ES-I3 (cell line): ENCODE results near the gene ZNF232.
"Not testable (repeated sequence)": the region's sequence is repeated elsewhere in the genome, so short reads cannot be mapped to it uniquely, and the experiment has no call there.

ENCODE experiments used
- H3K36me3 ChIP-seq: 2 replicates; pipeline ENCODE4 v1.6.1; 2013; ENCODE audit warnings: mild to moderate bottlenecking, low read length, control low read depth, moderate library complexity; ENCODE audit not compliant: insufficient read depth
- H3K4me1 ChIP-seq: 2 replicates; pipeline ENCODE4 v1.6.1; 2013; ENCODE audit warnings: mild to moderate bottlenecking, control low read depth, low read length; ENCODE audit not compliant: insufficient read depth
- H3K9ac ChIP-seq: 2 replicates; pipeline ENCODE4 v1.6.1; 2013; ENCODE audit warnings: low read depth, mild to moderate bottlenecking, low read length, moderate library complexity
- H3K9me3 ChIP-seq: 2 replicates; pipeline ENCODE4 v1.6.1; 2013; ENCODE audit warnings: mild to moderate bottlenecking, low read length, moderate library complexity; ENCODE audit not compliant: control insufficient read depth, insufficient read depth

The ZNF232 gene

DNA sequence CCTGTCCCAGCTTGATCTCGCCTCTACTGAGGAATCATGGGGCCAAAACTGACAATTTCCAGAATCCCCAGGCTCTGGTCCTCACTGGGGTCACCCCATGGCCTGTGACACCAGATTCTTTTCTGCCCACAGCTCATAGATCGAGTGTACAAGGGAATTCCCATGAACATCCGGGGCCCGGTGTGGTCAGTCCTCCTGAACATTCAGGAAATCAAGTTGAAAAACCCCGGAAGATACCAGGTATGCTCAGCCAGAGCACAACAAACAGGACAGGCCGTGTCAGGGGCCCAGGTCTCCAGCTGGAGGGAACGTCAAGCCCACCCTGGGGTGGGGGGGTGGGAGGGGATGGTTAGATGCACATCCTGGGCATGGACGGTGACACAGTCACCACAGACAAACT is 21.6 kb upstream of the ZNF232 start:
- Histone ChIP-seq H3K9me3 (no peaks in the 10 kb centered on the region), H3K4me1 (no peaks in the 10 kb centered on the region), H3K9ac (no peak overlapping the region), H3K36me3 (no peaks in the 10 kb centered on the region)

DNA sequence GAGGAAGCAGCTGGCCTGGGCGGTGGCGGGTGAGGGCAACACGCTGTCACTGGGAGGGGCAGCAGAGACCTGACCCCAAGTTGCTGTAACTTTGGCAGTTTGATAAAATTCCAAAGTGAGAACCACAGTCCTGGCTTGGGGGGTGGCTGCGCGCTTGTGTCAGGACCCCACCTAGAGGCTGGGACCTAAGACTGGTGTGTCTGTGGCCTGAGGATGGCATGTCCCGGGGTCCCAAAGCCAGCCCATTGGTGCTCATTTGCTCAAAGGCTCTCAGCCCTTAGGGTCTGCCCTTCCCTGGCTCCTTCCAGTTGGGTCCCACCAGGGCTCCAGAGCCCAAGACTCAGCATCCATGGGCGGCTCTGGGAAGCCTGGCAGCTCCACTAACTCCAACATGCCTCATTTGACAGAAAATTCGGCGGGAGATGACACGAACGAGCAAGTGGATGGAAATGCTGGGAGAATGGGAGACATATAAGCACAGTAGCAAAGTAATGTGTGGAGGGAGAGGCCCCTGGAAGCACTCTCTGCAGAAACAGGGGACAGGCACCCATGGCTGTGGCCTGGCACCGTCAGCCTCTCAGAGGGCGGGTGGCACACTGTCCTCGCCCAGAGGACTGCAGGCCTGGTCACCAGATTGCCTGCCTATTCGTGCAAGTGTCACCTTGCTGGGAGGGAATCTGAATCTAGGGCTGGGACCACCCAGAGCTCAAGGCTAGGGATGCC is 21.0 kb upstream of the ZNF232 start:
- H3K36me3 ChIP-seq, H3K4me1 ChIP-seq, H3K9ac ChIP-seq, H3K9me3 ChIP-seq: not testable (repeated sequence)

DNA sequence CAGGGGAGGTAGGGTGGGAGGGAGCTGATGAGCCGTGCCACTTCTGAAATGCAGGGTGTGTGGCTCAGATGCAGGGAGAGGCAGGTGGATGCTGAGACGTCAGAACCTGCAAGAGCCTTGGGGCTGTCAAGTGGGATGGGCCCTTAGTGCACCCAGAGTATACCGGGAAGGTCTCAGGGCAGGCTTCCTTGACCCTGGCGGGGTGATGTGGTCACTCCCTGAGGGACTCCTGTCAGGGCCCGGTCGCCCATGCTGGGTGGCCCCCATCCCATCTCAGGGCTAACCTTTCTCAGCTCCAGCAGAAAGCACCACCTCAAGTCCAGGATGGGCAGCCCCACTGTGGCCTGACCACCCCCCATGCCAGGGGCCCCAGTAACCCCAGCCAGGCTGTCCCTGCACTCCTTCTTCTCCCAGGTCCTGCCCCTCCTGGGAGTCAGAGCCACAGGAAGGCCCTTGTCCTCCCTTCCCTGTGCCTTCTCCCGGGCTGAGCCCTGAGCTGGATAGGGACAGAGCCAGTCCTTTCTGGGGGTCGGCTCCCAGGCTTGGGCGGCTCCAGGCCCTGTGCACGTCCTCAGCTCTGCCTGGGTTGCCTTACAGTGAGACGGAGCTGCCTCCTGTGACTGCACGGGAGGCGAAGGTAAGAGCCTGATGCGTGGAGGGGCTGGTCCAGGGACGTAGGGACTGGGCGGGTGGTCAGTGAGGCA is 20.3 kb upstream of the ZNF232 start:
- H3K36me3 ChIP-seq, H3K4me1 ChIP-seq, H3K9me3 ChIP-seq, H3K9ac ChIP-seq: not testable (repeated sequence)

DNA sequence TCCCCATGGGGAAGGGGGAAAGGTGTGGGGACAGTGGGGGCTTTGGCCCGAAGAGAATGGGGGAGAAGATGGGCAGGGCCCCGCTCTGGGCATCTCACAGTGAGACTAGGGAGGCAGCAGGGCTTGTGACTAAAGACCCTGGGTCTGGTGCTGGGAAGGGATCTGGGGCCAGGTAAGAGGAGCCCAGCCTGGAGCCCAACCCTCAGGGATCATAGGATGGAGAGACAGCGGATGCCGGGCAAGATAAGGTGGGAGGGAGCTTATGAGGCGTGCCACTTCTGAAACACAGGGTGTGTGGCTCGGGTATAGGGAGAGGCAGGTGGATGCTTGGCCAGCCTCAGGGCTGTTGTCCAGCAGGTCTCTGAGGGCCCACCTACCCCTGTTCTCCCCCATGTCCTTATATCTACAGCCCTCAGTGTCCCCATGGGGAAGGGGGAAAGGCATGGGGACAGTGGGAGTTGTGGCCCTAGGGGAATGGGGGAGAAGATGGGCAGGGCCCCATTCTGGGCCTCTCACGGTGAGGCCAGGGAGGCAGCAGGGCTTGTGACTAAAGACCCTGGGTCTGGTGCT is 19.6 kb upstream of the ZNF232 start:
- no peaks in the 10 kb centered on the region for H3K4me1 ChIP-seq
- no peaks in the 10 kb centered on the region for H3K9me3 ChIP-seq
- H3K9ac ChIP-seq, result no peak overlapping the region
- no peaks in the 10 kb centered on the region for H3K36me3 ChIP-seq

DNA sequence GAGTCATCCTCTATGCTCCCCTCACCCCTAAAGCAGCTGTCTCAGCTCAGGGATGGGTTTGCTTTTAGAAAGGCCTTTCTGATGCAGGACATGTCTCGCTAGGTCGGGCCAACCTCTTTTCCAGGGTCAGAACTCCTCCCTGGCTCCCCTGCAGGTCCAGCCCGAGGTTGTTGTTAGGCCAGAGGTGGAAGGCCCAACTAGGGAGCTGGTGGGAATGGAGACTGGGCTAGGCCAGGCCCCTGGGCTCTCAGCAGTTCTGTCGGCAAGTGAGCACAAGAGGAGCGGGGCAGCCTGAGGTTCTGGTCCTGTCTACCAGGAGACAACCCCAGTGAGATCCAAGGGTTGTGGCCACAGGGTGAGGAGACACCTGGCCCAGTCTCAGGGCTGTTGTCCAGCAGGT is 19.0 kb upstream of the ZNF232 start:
- not testable (repeated sequence) for H3K4me1 ChIP-seq, H3K9me3 ChIP-seq, H3K9ac ChIP-seq, H3K36me3 ChIP-seq

DNA sequence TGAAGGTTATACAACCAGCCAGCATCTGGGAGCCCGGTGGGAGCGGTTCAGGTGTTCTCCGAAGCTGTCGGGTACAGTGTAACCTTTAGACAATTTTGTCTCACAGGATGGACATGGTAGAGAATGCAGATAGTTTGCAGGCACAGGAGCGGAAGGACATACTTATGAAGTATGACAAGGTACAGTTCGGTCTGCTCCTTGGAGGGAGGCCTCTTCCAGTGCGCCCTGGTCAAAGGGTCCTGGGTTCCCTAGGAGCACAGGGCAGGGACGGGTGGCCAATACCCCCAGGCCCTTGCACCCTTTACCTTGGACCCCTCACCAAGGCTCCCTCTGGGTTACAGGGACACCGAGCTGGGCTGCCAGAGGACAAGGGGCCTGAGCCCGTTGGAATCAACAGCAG is 18.6 kb upstream of the ZNF232 start:
- not testable (repeated sequence) for H3K4me1 ChIP-seq, H3K9me3 ChIP-seq, H3K9ac ChIP-seq, H3K36me3 ChIP-seq

DNA sequence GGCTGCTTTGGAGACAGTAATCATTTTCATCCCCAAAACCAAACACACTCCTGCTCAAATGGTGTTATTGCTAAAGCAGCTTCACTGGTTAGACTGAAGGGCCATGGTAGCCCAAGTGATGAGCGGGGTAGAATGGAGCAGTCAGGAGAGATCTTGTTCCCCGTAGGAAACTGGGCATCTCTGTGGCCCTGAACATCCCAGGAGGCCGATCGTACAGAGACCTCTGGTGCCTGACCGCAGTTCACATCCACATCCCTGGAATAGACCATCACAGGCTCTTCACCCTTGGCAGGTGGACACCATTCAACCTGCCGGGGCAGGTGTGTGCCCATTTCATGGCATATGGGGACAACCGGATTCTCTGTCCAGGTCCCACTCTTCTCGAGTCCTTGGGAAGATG is 18.1 kb upstream of the ZNF232 start:
- not testable (repeated sequence) for H3K4me1 ChIP-seq, H3K9ac ChIP-seq, H3K9me3 ChIP-seq, H3K36me3 ChIP-seq

DNA sequence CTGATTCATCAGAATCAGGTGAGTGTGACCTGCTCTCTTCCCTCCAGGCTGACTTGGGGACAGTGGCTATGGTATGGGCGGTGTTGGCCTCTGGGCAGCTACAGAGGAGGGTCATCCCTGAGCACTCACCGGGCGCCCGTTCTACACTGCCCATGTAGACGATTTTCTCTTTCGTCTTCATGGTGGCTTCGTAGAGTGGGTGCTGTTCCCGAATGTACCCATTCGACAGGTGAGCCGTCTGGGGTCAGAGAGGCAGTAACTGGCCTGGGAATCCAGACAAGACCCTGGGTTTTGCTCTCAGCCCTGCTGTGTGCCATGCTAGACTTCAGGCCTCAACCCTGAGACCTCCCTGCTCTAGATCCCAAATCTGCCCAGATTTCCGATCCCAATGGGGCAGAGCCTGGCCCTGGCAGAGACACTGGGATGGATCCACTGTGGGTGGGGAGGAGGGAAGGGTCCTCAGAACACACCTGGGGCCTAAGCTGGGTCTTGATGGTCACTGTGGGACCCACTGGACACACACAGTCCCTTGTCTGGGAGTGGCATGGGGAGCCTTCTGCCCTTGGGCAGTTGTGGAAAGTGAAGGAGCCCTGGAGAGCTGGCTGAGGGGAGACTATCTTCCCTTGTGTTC is 17.3 kb upstream of the ZNF232 start:
- H3K9me3 ChIP-seq, result no peaks in the 10 kb centered on the region
- no peaks in the 10 kb centered on the region for H3K4me1 ChIP-seq
- no peaks in the 10 kb centered on the region for H3K36me3 ChIP-seq
- no peak overlapping the region for H3K9ac ChIP-seq

DNA sequence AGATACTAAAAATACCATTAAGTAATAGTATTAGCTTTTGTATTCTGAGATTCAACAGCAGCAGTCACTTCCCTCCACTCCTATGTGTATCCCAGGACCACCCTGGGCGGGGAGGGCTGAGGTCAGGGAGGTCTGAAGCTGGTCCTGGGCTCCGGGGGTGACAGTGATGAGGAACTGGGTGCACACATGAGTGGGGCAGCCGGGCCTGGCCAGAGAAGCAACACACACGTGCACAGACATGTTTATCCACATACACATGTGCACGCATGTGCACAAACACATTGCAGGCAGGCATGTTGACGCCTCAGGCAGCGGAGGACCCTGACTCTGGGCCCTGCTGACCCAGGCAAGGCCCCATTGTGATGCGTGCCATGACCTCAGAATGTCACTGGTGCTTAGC is 16.7 kb upstream of the ZNF232 start:
- H3K9me3 ChIP-seq, H3K36me3 ChIP-seq, H3K9ac ChIP-seq, H3K4me1 ChIP-seq: not testable (repeated sequence)

DNA sequence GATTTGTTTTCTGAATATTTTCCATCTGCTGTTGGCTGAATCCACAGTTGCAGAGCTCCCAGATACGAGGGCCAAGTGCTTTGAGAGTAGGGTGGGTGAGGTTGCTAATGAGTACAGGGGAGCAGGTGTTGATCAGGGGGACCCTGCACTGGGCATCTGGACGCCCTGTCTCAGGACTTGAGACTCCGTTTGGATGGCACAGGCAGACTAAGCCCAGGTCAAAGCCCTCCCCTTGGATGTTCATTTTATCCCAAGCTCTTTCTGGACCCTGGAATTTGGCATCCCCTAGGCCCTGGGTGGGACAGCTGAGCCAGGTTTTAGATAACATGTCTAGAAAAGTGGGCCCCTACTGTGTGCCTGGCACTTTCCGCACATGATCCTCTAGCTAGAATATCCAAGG is 16.2 kb upstream of the ZNF232 start:
- H3K9me3 ChIP-seq, result no peaks in the 10 kb centered on the region
- H3K36me3 ChIP-seq, result no peaks in the 10 kb centered on the region
- no peak overlapping the region for H3K9ac ChIP-seq
- no peaks in the 10 kb centered on the region for H3K4me1 ChIP-seq

DNA sequence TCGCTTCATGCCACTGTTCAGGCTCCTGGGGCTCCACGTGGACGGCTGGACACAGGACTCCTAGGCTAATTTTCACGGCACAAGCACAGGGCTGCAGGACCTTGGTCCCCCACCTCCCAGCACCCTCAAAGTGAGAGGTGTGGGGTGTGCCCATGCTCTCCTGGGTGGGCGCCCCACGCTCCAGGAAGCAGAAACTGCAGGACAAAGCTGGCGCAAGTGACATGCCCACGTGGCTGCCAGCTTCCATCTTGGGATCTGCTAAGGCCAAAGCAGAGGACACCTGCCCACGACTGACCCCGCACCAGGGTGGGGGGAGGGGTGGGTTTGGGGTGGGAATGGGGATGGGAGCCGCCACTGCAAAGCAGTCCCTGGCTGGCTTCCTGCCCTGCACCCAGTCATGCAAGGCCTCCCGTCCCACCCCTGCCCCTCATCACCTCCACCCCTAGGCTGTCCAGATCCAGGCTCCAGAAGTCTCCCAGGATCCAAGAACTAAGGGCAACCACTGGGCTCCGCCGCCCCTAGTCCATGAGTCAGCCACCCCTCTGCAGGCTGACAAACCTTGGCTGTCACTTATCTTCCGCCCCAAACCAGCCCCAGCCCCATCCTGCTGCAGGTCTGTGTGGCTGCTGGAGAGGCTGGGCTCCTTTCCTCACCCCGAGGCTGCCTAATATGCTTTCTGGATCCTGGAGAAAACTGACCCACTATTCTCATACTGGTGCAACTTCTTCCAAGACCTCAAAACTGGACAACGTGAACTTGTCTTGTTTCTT is 15.2 kb upstream of the ZNF232 start:
- H3K36me3 ChIP-seq, result no peaks in the 10 kb centered on the region
- H3K9me3 ChIP-seq, result no peaks in the 10 kb centered on the region
- no peaks in the 10 kb centered on the region for H3K4me1 ChIP-seq
- H3K9ac ChIP-seq, result no peak overlapping the region

DNA sequence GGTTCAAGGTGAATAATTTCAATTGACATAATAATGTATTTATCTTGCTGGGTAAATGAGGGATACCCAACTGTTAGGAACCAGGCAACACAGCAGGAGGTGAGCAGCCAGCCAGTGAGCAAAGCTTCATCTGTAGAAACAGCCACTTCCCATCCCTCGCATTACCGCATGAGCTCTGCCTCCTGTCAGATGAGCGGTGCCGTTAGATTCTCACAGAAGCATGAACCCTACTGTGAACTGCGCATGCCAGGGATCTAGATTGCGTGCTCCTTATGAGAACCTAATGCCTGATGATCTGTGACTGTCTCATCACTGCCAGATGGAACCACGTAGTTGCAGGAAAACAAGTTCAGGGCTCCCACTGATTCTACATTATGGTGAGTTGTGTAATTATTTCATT is 13.2 kb upstream of the ZNF232 start:
- not testable (repeated sequence) for H3K4me1 ChIP-seq, H3K9ac ChIP-seq, H3K9me3 ChIP-seq, H3K36me3 ChIP-seq

DNA sequence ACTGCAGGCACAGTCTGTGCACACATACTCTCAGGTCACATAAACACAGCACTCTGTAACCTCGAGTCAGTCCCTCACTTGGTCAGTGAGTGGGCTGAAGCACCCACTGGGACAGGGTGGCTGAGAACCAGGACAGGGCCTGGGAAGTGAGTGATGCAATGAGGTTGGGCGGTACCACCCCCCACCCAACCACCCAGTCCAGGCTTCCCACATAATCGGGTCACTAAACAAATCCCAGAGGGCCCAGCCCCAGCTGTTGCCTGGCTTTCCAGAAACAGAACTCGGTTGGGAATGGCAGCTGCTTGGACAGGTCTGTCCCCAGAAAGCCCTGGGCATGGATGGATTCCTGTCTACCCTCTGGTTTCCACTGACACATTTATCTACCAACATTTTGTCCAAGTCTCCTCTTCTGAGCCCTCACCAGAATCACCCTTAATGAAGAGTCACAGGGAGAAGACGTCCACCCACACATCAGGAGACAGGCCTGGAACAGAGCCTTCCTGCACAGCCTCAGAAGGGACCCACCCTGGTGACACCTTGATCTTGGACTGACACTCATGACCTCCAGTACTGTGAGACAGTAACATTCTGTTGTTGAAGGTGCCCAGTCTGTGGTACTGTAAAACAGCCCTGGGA is 12.6 kb upstream of the ZNF232 start:
- not testable (repeated sequence) for H3K4me1 ChIP-seq, H3K36me3 ChIP-seq, H3K9me3 ChIP-seq

More for the DNA sequence above, 12.6 kb upstream of the ZNF232 start:
- not testable (repeated sequence) for H3K9ac ChIP-seq
